NCI-H2107 treated with DMSO at 0.1 percent for 48 hours (cell line): Measurements from ENCODE around the gene GLRX3.
"Not testable (repeated sequence)": the region's sequence is repeated elsewhere in the genome, so short reads cannot be mapped to it uniquely, and the experiment has no call there.

Experiments used
- DNase-seq: peaks from one replicate; lab custom pipeline; 2025; ENCODE audit not compliant: unreplicated experiment; lab: John Stamatoyannopoulos, UW

GLRX3 gene

GRCh38 chr10:130136226-130137089, at the start of gene GLRX3:
GLRX3 (plus strand) TSS chr10:130136391; CDS start chr10:130136421, 30 bp downstream.
- DNase-seq = peak; percentile 35

GRCh38 chr10:130090565-130090964, 45.6 kb upstream of the GLRX3 start:
- DNase-seq = not testable (repeated sequence)

GRCh38 chr10:130099344-130099743, 36.8 kb upstream of the GLRX3 start:
- no peak for DNase-seq

GRCh38 chr10:130105724-130106123, 30.5 kb upstream of the GLRX3 start:
- DNase-seq = no peak

GRCh38 chr10:130108146-130108545, 28.0 kb upstream of the GLRX3 start:
- not testable (repeated sequence) for DNase-seq

GRCh38 chr10:130108934-130109604, 27.1 kb upstream of the GLRX3 start:
- no peak for DNase-seq

GRCh38 chr10:130109796-130110245, 26.4 kb upstream of the GLRX3 start:
- peak; percentile 10 for DNase-seq

GRCh38 chr10:130110246-130111112, 25.7 kb upstream of the GLRX3 start, which contains the start of gene C10orf143:
C10orf143 (minus strand) TSS chr10:130110830; CDS start chr10:130110772, 58 bp downstream.
- peak; percentile 58 for DNase-seq

- peak; percentile 77 for DNase-seq
Observed at GRCh38 chr10:130111113-130111851, 24.9 kb upstream of the GLRX3 start.

GRCh38 chr10:130111852-130112180, 24.4 kb upstream of the GLRX3 start:
- no peak for DNase-seq

GRCh38 chr10:130112821-130113220, 23.4 kb upstream of the GLRX3 start:
- DNase-seq = no peak

GRCh38 chr10:130116942-130117341, 19.2 kb upstream of the GLRX3 start:
- DNase-seq = not testable (repeated sequence)

GRCh38 chr10:130117535-130117934, 18.7 kb upstream of the GLRX3 start:
- DNase-seq = not testable (repeated sequence)

- DNase-seq = no peak
Observed at GRCh38 chr10:130121486-130122079, 14.6 kb upstream of the GLRX3 start.

- peak; percentile 14 for DNase-seq
Observed at GRCh38 chr10:130127364-130128061, 8.7 kb upstream of the GLRX3 start.

GRCh38 chr10:130128062-130128781, 8.0 kb upstream of the GLRX3 start:
- DNase-seq = no peak

GRCh38 chr10:130128922-130129321, 7.3 kb upstream of the GLRX3 start:
- no peak for DNase-seq

- DNase-seq = no peak
Observed at GRCh38 chr10:130135676-130136225, 440 bp upstream of the GLRX3 start.

- DNase-seq = no peak
Observed at GRCh38 chr10:130137090-130137448, 878 bp downstream of the GLRX3 start.
